NCI-H128 (cell line): ENCODE measurements around the gene B4GALNT4.
"Not testable (repeated sequence)": the region's sequence is repeated elsewhere in the genome, so short reads cannot be mapped to it uniquely, and the experiment has no call there.

Experiments used
- DNase-seq: peaks from one replicate; lab custom pipeline; 2025; ENCODE audit not compliant: unreplicated experiment; lab: John Stamatoyannopoulos, UW

The B4GALNT4 gene

GRCh38 chr11:373716-374551, 4.6 kb downstream of the B4GALNT4 start:
- no peak for DNase-seq

DNA sequence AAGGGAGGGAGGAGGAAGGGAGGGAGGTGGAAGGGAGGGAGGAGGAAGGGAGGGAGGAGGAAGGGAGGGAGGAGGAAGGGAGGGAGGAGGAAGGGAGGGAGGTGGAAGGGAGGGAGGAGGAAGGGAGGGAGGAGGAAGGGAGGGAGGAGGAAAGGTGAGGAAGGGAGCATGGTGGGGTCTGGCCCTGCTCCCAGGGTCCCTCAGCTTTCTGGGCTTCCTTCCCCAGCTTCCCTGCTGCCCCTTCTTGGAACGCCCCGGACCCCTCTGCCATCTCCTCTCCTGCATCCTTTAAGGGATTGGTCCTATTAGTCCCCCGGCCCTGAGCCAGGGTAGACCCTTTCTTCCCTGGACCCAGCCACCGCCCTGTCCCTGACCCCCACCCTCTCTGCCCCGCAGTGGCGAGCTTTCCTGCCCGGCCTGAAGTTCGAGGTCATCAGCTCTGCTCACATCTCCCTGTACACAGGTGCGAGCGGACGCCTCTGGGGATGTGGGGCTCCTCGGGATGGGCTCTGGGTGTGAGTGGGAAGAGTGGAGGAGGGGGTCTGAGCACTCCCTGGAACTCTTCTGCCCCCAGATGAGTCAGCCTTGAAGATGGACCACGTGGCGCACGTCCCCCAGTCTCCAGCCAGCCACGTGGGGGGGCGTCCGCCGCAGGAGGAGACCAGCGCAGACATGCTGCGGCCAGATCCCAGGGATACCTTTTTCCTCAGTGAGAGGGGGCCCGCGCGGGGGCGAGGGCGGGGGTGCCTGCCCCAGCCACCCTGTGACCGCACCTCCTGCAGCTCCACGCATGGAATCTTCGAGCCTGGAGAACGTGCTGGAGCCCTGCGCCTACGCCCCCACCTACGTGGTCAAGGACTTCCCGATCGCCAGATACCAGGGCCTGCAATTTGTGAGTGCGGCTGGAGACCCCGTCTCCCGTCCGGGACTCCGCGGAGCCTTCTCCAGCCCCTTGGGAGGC, 6.0 kb downstream of the B4GALNT4 start:
- DNase-seq = no peak

DNA sequence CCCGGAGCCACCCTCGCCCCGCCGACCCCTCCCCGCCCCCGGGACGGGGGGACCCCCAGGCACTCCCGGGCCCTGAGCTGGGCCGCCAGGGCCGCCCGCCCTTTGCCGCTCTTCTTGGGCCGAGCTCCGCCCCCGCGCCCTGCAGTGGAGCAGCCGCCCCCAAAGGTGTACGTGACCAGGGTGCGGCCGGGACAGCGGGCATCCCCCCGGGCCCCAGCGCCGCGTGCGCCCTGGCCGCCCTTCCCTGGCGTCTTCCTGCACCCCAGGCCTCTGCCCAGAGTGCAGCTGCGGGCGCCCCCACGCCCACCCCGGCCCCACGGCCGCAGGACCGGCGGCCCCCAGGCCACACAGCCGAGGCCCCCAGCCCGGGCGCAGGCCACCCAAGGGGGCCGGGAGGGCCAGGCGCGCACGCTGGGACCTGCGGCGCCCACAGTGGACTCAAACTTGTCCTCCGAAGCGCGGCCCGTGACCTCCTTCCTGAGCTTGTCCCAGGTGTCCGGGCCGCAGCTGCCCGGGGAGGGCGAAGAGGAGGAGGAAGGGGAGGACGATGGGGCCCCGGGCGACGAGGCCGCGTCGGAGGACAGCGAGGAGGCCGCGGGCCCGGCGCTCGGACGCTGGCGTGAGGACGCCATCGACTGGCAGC, 7.4 kb downstream of the B4GALNT4 start:
- DNase-seq = no peak

- no peak for DNase-seq
Measured at GRCh38 chr11:377174-377865, 8.0 kb downstream of the B4GALNT4 start.

DNA sequence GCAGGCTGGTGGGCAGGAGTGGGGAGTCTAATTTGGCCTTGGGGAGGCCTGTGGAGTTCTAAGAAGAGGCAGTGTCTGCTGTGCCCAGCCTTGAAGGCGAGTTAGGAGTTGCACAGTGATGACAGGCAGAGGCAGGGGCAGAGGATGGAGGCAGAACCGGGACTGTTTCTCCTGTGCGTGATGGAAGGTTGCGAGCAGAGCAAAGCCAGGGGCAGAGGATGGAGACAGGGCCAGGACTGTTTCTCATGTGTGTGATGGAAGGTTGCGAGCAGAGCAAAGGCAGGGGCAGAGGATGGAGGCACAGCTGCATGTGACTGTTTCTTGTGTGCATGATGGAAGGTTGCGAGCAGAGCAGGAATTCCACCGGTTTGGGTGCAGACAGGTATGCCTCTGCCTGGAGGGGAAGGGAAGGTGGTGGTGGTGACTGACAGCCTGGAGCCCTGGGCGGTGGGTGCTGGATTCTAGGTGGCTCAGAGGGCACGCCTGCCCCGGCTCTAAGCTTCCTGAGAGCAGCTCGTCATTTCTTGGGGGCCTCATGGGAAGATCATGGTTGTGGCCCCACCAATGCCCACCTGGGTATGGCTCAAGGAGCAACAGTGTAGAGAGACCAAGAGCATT, 8.7 kb downstream of the B4GALNT4 start:
- no peak for DNase-seq

- DNase-seq = no peak
Measured at GRCh38 chr11:379205-380094, 10.2 kb downstream of the B4GALNT4 start.

DNA sequence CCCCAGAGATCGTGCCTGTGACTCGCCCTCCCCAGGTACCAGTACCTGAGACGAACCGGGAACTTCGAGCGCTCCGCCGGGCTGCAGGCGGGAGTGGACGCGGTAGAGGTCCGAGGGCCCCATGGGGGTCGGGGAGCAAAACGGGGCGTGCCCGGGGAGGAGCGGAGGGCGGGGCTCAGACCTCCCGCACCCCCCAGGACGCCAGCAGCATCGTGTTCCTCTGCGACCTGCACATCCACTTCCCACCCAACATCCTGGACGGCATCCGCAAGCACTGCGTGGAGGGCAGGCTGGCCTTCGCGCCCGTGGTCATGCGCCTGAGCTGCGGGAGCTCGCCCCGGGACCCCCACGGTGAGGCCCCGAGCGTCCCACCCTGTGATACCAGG, 10.8 kb downstream of the B4GALNT4 start:
- DNase-seq = no peak

GRCh38 chr11:380491-380890, 11.2 kb downstream of the B4GALNT4 start:
- no peak for DNase-seq

GRCh38 chr11:380996-381395, 11.7 kb downstream of the B4GALNT4 start:
- no peak for DNase-seq

- no peak for DNase-seq
Measured at GRCh38 chr11:381501-382072, 12.3 kb downstream of the B4GALNT4 start.

- no peak for DNase-seq
Measured at GRCh38 chr11:382081-382629, 12.9 kb downstream of the B4GALNT4 start.

DNA sequence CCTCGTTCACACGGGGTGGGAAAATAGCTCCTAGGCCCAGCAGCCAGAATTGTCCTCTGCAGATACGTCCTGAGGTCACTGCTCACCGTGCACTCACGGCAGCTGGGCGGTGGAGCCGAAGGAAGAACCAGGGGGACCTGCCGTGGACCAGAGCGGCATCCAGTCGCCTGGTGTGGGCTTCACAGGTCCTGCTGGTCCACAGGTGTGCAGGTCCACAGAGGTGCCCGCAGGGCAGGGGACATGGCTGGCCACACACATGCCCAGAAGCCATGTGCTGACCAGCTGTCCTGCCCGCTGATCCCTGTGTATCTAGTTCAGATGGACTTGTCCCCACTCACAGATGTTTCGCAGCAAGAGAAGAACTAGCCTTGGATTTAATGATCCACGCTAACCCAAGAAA, 14.1 kb downstream of the B4GALNT4 start:
- no peak for DNase-seq

- DNase-seq = no peak
Measured at GRCh38 chr11:384511-384910, 15.2 kb downstream of the B4GALNT4 start.

DNA sequence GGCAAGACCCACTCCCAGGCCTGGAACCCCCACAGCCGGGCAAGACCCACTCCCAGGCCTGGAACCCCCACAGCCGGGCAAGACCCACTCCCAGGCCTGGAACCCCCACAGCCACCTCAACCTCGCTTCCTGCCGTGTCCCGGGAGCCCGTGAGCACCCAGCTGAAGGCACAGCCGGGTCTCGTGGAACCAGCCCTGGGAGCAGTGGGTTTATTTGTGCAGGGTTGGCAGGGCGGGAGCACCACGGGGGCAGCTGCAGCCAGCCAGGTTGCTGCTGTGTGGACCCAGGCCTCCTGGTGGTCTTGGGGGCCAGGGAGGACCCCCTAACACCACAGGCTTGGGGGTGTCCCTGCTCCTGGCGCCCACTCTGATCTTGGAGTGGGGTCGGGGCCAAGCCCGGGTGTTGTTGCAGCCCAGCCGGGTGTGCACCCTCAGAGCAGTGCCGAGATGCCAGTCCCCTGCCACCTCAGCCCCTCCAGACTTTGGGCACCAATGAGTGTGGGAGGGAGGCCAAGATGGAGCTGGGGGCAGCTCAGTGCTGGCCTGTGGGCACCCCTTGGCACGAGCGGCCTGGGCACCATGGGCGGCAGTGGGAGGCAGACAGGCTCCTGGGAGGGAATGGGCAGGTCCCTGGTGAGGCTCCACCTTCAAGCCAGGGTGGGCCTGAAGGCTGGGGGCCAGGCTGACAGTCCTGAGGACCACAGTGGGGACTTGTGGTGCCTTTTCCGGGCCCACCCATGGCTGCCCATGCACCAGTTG, 16.5 kb downstream of the B4GALNT4 start:
- DNase-seq = no peak

GRCh38 chr11:386483-386882, 17.2 kb downstream of the B4GALNT4 start:
- DNase-seq = no peak

DNA sequence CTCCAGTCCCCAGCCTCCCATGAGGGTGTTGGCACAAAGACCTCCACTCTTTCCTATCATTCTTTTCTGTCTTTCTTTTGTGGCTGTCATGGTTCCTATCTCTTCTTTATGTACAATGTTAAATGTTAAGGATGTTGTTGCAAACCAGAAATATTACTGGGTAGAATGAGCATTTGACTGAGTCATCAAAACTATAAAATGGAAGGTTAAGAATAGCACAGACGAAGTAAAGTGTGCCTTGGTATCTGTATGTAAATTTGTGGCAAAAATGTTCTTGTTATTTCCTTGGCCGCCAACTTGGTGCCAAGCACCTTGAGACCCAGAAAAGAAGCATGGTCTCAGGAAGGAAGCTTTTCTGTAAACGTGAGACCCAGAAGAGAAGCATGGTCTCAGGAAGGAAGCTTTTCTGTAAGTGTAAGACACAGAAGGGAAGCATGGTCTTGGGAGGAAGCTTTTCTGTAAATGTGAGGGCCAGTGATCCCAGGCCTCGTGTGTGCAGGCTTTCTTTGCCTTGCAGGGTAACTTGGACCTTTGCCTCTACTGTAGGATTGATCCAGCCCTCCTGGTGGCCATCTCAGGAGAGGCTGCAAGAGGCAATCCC, 18.0 kb downstream of the B4GALNT4 start:
- DNase-seq = no peak

- not testable (repeated sequence) for DNase-seq
Measured at GRCh38 chr11:389369-389768, 20.1 kb downstream of the B4GALNT4 start.

GRCh38 chr11:390175-390574, 20.9 kb downstream of the B4GALNT4 start:
- DNase-seq = no peak
